ENCODE measurements around the gene NLGN1.

NLGN1 gene

DNA sequence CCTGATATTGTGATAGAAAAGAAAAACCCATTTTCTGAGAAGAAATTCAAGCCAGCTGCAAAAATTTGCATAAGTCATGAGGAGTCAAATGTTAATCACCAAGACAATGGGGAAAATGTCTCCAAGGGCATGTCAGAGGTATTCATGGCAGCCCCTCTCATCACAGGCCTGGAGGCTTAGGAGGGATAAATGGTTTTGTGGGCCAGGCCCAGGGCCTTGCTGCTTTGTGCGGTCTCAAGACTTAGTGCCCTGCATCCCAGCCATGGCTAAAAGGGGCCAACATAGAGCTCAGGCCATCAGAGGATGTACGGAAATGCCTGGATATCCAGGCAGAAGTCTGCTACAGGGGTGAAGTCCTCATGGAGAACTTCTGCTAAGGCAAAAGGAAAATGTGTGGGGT is 631.1 kb downstream of the NLGN1 start:
- no peak for DNase-seq

DNA sequence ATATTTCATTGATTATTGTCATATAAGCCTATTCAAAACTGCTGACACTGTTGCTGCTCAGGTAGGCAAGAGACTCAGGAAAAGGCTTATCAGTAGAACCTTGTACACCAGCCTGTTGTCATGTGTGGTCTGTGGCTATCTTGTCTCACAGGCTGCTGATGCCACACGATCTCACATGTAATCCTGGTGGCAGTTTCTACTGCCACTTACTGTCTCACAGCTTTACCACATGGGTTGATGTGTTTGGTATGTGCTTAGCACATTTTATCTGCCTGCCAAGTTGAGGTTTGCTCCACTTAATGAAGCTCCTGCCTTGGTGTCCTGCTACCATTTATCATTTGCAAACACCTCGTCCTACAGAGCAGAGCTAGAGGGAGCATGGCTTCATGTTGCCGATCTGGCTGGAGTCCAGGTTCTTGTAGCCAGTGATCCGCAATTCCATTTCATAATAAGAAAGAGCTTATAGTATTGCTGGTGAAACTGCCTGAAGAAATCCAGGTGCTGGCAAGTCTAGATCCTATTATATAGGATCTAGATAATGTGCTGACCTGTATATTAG is 637.9 kb downstream of the NLGN1 start:
- no peak for DNase-seq

DNA sequence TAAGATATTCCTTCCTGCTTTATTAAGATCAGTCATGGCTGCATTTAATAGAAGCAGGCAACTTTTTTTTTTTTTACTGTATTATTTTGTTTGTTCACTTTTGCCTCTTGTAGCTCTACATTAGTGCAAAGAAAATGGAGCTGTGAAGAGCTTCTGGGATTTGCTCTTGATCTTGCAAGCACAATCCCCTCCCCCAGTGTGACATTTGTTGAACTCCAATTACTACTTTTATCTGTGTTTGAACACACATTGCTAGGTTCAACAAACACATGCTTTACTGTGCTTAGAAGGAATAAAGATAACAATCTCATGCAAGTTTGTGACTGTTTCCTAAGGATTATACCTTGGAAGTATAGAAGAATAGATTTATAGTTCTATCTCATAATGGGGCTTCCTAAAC is 648.8 kb downstream of the NLGN1 start:
- no peak for DNase-seq

DNA sequence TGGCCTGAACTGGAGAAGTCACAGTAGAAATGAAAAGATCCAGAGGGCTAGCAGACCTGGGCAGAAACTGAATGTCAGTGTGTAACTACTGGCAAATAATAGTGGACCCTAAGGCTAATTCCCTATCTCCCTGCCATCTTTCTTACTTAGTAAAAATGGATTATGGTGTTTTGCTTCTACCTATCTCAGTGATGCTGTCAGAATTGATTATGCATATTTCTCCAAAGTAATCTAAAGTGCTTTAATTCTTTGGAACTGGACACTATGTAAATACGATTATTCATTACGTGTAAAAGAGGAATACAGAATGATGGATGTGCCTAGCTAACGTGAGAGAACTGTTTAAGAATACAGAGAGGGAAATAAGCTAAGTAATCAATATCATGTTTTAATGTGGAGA is 651.9 kb downstream of the NLGN1 start:
- DNase-seq: no peak

DNA sequence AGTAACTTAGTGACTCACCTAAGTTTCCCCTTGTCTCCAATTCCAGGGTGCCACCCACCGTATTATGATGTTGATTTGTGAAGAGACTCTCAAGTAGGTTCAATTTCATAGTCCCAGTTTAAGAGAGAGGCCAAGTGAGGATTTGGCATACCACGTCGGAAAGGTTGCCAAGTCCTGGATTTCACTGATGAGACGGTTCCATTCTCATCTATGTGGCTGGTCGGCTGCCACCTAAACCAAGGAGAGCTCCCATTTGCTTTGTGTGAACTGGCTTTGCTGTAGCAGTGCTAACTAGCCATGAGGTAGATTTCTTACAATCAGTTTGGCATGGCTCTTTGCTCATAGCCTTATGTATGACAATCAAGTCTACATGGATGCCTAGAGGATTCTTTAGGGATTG is 653.6 kb downstream of the NLGN1 start:
- DNase-seq: no peak

DNA sequence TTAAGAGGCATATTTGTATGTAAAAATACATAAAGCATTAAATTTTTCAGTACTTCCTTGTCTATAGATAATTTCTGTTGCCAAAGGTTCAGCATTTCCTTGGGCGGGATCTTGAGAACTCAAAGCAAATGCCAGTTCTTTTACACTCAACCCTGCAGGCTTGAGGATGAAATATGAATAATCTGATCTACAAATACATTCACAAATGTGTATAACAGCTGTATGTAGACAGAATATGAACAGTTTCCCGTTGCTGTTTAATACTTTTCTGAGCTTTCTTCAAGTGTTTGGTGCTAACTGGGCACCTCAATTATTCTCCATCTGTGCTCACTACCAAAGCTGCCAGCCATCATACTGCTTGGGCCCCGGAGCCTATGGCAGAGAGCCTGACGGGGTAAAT is 661.3 kb downstream of the NLGN1 start:
- no peak for DNase-seq

DNA sequence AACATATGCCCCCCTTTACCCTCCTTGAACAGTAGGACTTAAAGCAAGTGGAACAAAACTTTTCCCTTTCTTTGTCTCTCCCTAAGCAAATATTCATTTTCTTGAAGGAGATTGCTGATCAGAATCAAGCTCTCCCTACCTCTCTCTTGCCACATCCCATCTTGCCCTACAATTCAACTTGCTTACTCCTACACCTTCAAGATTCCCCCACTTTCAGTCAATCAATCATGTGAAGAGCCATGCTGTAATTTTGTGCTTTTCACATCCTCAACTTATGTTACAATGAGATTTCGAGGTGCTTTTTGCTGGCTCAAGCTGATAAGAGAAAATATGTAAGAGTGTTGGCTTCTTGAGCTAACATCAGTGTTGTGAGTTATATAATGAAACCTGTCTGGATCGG is 662.9 kb downstream of the NLGN1 start:
- DNase-seq: no peak

DNA sequence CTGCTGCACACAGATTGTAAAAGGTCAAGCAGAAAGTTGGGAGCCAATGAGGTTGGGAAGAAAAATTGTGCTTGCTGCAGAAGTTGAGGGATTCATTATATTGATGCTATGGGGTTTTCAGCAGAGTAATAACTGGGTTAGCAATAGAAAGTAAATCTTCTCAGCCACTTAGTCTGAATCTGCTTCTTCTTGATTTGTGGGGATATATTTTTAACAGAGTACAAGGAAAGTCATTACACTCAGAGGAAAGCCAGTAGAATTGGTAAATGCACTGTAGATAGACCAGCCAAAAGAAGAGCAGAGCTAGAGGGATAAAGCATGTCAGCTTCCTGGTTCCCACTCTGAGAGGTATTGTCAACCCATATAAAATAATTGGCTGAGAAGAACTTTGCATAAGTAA is 663.6 kb downstream of the NLGN1 start:
- DNase-seq: no peak

DNA sequence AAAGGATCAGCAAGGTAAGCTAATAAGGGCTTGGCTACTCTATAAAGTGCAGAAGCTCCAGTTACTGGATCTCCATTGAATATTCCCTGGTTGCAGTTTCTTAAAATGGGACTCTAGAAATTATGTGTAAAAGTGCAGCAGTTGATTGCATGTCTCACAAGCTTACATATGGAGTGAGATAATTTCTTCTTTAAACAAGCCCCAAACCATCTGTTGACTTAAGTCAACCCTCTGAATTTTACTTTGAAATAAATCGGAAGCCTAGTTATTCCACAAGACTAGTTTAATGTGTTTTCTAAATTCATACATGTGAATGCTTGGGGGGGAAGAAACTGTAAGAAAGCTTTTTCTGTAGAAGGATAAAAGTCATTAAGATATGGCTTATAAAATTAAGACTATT is 664.2 kb downstream of the NLGN1 start:
- no peak for DNase-seq

DNA sequence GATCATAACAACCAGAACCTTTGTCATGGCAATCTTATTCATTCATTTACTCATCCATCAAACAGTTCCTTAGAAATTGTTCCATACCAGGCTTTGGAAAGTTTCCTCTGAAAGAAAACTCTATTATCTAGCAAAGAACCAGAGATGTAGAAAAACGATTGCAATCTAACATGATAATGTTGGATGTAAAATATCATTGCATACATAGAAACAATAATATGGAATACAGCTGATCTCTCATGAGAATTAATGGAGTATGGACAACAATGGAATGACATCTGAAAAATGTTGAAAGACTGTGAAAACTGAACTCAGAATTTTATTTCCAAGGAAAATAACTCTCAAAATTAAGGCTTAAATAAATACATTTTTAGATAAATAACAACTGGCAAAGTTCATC is 665.4 kb downstream of the NLGN1 start:
- DNase-seq: no peak

DNA sequence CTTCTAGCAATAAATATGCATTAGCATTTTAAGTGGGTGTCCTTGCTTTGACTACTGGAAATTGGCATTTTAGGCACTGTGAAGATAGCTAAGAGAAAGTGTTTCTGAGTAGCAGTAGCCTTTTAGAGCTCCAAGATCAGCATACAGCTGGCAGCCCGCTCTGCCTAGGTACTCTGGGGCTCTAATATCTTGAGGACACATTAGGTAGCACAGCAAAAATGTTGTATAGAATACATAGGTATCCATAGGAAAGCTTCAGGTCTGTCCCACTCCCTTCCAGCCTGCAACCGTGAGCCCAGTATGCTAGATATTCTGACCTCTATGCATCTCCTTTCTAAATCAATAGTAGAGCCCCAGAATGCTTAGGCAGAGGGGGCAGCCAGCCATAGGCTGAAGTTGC is 670.5 kb downstream of the NLGN1 start:
- DNase-seq: no peak

DNA sequence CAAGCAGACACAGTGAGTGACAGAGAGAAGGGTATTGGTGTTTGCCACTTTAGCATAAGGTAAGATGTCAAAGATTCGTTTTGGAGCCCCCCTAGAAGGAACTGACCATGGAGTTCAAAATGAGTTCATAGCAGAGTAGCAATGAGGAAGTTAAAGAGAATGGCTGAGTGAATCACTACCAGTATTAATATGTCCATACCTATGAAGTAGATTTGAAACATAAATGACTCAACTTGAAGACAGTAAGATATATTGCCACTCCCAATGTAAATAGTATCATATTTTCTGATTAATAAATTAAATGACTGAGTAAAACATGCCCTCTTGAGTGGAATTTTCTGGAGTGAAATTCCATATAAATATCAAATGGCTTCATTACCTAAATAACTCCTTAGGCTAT is 675.1 kb downstream of the NLGN1 start:
- DNase-seq: no peak

DNA sequence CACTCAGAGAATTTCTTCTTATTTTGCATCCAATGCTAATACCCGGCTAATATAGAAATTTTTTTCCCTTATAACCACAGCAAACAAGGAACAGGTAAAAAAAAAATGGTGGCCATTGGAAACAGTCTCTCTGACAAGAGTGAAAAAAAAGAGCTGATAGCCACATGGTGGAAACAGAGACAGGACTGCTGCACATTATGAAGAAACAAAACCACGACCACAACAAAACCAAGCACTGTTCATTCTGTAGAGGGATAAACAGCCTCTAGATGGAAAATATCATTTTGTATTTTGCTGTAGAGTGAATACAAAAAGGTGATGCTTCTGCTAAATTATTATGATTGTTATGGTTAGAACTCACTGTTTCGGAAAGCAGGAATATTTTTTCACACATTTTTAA is 686.2 kb downstream of the NLGN1 start:
- no peak for DNase-seq

DNA sequence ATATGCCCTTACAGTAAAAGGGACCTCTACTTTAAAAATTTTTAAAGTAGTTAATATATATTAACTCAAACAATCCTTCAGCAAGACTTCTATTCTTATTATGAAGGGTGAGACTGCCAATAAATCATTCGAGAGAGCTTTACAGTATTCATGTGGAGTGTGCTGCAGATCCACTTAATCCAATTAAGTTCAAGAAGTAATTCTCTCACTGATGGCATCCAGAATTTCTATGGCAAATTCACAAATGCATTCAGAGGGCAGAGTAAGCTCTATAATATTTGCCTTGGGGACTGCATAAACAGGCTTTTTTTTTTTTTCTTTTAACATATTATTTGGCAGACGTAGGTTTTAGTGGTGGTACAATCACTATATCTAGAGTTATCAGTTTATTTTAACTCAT is 692.0 kb downstream of the NLGN1 start:
- DNase-seq: no peak

DNA sequence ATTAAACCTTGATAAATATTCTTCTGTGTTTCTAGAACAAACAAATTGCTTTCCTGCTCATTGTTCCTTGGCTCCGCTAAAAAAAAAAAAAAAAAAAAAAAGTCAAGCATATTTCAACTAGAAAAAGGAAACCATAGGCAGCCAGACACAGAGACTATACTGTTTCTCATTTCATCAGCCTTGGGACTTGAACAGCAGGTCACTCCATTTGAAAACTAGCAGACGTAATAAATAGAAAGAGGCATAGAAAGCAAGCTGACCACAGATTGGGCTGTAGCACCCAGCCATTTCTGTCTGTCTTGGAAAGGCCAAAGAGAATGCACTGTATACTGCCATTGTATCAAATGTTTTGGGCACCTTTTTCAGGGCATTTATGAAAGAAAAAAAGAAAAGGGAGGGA is 697.1 kb downstream of the NLGN1 start:
- DNase-seq: no peak

DNA sequence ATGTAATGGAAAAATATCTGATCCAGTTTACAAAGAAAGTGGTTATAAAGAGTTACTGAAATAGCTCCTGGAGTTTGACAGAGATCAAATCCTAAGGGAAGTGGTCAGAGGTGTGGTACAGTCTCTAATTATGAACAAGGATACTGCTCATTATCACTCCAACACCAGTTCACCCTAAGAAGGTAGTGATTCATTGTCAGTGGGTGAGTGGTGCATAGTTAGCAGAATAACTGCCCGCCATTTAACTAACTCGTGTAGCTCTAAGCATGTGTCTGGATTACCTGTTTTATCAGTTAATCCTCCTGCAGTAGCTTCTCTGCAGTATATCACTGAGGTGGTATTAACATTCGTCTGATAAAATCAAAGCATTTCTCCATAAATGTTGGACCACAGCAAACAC is 700.1 kb downstream of the NLGN1 start:
- no peak for DNase-seq

DNA sequence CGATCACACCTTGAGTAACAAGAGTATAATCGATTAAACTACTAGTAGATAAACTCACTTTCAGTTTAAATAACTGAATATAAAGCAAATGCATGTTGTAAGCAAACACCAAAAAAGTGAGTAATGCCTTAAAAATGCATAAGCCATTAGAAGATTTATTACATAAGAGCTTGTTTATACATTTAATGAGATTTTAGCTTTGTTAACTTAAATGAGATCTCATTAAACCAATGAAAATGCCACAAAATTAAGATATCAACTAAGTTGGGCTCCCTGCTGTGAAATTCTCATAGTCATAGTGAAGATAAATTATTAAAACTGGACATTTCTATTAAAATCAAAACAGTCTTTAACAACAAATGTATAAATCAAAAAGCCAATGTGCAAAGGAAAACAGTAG is 701.2 kb downstream of the NLGN1 start:
- DNase-seq: no peak

DNA sequence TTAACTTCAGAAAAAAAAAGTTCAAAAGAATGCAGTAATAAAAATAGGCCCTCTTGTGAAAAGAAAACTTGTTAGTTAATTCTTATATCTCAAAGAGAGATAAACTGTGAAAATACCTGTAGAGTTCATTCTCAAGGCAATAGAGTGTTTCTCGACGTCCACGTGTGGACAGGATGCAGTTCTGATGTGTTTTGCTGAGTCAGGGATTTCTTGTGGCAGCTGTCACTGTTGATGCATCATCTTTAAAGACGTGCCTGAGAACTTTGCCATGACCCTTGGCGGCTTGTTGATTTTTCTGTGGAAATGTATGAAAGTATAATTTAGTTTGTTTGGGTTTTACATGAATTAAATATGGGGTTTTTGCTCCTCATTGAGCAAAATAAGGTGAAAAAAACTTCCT is 702.2 kb downstream of the NLGN1 start:
- no peak for DNase-seq

DNA sequence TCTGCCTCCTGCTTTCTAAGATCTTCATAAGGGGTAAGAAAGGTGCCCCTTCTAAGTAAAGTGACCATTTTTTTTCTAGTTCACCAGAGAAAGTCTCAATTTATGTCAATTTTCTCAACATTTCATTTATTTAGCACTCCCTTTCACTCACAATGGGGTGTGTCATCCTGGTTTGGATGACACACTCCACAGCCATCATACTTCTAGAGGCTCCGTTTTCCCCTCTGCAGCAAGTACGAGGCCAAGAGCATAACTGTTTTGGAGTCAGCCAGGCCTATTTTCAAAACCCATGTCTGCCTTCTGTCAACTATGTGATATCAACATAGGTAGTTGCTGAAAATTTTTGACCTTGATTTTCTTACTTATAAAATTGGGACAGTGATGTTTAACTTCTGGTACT is 703.2 kb downstream of the NLGN1 start:
- DNase-seq: no peak

DNA sequence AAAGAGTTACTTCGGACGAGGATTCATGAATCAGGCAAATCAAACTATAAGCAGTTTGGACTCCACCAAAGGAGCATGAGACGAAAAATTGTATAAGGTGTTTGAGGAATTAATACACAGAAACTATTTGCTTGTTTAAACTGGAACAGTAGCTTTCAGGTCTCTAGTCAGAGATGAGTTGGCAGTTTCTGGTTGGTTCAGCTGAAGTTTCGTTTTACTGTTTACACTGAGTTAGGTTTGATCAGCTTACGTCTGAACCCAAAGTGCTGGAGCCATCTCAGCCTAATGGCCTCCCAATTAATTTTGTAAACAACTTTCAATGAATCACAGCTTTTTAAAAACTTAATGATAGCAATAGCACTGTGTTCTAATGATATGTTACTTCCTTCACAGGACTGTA is 703.7 kb downstream of the NLGN1 start:
- no peak for DNase-seq

DNA sequence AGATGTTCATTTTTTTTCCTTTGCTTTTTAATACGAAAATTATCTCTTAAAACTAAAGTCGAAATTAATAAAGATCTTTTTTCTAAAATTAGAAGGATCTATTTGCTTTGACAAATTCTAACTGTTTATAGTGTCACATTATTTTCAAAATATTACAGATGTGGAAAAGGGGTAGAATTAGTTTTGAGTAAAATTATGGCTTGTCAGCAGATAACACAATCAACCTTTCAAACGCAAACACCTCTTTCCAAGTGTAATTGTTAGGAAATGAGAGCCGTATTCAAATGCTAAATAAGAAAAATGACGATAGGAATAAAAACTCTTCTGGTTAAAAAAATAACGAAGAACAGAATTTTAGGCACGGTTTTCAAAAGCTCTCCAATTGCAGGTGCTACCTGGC is 704.7 kb downstream of the NLGN1 start:
- DNase-seq: no peak

DNA sequence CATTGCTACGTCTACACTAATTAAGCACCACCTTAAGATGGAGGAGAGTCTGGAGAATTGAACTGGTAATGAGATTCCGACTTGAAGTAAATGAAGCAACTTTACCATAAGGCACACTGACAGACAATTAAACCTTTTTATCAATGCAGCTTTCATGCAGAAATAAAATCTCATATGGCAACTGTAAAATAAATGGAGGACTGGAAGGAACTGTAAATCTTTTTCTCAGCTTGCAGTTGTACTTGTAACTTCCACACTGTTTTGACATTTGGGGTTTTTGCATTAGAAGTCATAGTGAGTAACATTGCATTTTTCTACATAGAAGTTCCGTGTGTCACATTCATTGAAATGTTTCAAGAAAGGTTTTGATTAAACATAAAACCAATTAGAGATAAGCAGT is 705.3 kb downstream of the NLGN1 start:
- DNase-seq: no peak

DNA sequence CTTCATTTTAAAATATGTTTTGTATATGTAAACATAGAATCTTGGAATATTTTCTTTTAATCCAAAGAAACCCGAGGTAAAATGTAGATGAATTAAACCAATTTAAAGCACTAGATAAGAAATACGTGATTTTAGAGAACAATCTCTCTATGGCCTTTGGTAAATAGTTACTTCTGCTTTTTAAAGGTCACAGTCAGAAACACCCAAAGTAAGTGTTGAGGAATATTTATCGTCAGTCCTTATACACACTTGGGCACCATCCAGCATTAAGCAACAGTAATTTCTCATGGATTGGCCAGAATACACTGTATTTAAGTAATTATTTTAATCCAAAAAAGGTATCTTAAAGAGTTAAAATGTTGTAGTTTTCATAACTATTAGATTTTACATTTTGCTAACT is 713.2 kb downstream of the NLGN1 start:
- DNase-seq: no peak

DNA sequence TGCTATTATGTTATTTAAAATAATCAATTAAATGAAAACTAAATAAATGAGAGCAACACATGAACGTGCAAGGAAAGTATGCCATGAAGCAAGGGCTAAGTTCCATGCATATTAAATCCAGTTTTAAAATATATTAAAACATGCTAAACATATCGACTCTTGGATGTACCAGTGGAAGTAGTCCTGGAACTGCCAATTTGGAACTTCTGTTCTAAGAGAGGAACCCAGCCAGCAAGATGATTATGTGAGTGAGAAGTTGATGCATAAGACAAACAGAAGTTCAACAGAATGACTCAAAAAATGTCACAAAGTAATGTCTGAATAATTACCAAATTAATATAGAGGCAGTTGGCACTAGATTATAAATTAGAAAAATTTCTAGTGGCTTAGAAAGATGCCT is 714.2 kb downstream of the NLGN1 start:
- DNase-seq: no peak

DNA sequence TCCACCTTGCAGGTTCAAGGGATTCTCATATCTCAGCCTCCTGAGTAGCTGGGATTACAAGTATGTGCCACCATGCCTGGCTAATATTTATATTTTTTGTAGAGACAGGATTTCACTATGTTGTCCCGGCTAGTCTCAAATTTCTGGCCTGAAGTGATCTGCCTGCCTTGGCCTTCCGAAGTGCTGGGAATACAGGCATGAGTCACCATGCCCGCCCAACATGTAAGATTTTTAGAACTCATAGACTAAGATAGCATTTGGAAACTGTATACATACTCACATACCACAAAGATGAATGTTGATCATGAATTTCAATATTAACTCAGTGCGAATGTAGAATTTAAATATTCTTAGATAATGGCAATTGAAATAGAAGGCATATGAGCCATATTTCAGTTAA is 718.9 kb downstream of the NLGN1 start:
- DNase-seq: no peak

DNA sequence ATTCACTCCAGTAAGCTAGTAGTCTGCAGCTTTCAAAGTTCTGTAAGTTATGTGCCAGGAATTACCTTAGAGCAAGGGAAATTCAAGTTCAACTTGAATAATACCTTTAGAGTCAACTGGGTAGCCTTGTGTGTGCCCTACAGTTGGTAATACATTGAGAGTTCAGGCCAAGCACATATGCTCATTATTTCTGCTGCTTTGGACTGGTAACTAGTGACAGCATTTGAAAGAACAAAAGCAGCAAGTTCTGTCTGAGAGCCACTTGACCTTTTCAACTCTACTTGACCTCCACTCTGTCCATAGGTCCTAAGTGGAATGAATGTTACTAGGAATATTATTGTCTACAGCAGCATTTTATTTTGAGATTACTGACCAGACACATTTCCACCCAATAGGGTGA is 723.5 kb downstream of the NLGN1 start:
- no peak for DNase-seq

Data from 8988T (cell line).